Measurements from ENCODE around the gene LDLRAD2.

GRCh38 chr1:21842606-21843162 is 30.6 kb downstream of the LDLRAD2 start:
- TF ChIP-seq POLR2AphosphoS5 (IDR thresholded peaks at IDR 0.05; ENCODE audit: low read depth), result no peak
- TF ChIP-seq CTCF (IDR thresholded peaks at IDR 0.05; ENCODE audit: insufficient read depth, low read length), result no peak
- no peak for TF ChIP-seq REST (IDR thresholded peaks at IDR 0.05; ENCODE audit: insufficient replicate concordance, low read depth)
- no peak for TF ChIP-seq GABPA (IDR thresholded peaks at IDR 0.05; ENCODE audit: low read depth)
- TF ChIP-seq SPI1 (IDR thresholded peaks at IDR 0.05; ENCODE audit: borderline replicate concordance, low read depth), result no peak
